Astrocyte of the spinal cord (primary cell): ENCODE data around the gene HK3.
"Not testable (repeated sequence)": the region's sequence is repeated elsewhere in the genome, so short reads cannot be mapped to it uniquely, and the experiment has no call there.

ENCODE experiments used
- DNase-seq: peaks from one replicate; pipeline ENCODE4 v3.0.0; 2011; ENCODE audit warnings: low read depth, low spot score
- H3K4me3 ChIP-seq: 2 replicates; pipeline ENCODE4 v1.5.1; 2011; ENCODE audit warnings: low read depth, mild to moderate bottlenecking, low read length, moderate library complexity
- CTCF ChIP-seq: IDR thresholded peaks from 2 replicates; pipeline ENCODE4 v1.5.1; 2012; ENCODE audit warnings: low read depth, mild to moderate bottlenecking, low read length, inconsistent platforms
- in situ Hi-C: cut with HindIII; loops from 2 replicates; pipeline ENCODE4 v1.10.0; 2017; ENCODE audit warnings: low sequenced_read_pairs

HK3 gene

GRCh38 chr5:176875783-176876505 is 23.2 kb downstream of the HK3 start:
- DNase-seq: no peak
- H3K4me3 ChIP-seq: no peak overlapping the region
- in situ Hi-C loops: no loop called here
- TF ChIP-seq CTCF: no peak

- no peak for TF ChIP-seq CTCF
- H3K4me3 ChIP-seq: no peak overlapping the region
- DNase-seq: no peak
- in situ Hi-C loops: no loop called here
These were observed 24.1 kb downstream of the HK3 start for GRCh38 chr5:176875014-176875550.

GRCh38 chr5:176874198-176874780 is 24.9 kb downstream of the HK3 start:
- in situ Hi-C loops: no loop called here
- DNase-seq: no peak
- H3K4me3 ChIP-seq: no peak overlapping the region
- no peak for TF ChIP-seq CTCF

- DNase-seq: no peak
- in situ Hi-C loops: no loop called here
- no peak for TF ChIP-seq CTCF
- H3K4me3 ChIP-seq: no peak overlapping the region
These were observed 25.5 kb downstream of the HK3 start for GRCh38 chr5:176873541-176874172.

GRCh38 chr5:176873011-176873410 is 26.1 kb downstream of the HK3 start:
- in situ Hi-C loops, DNase-seq: not testable (repeated sequence)

GRCh38 chr5:176872586-176872985 is 26.6 kb downstream of the HK3 start:
- DNase-seq, H3K4me3 ChIP-seq, in situ Hi-C loops: not testable (repeated sequence)

More at GRCh38 chr5:176873011-176873410, 26.1 kb downstream of the HK3 start:
- not testable (repeated sequence) for H3K4me3 ChIP-seq

GRCh38 chr5:176870644-176871043 is 28.5 kb downstream of the HK3 start:
- DNase-seq, in situ Hi-C loops, H3K4me3 ChIP-seq: not testable (repeated sequence)

- in situ Hi-C loops: no loop called here
- DNase-seq: peak; percentile 11
- peak; percentile 56 for TF ChIP-seq CTCF
- no peak overlapping the region for H3K4me3 ChIP-seq
These were observed 29.0 kb downstream of the HK3 start for GRCh38 chr5:176870110-176870591.
